Suppressor macrophage treated with lipopolysaccharide for 1 hour (primary cell): ENCODE data around the gene GCDH.
"Not testable (repeated sequence)": the region's sequence is repeated elsewhere in the genome, so short reads cannot be mapped to it uniquely, and the experiment has no call there.

Experiments used
- DNase-seq, 3 donors: peaks; one replicate each; pipeline ENCODE4 v3.0.0-alpha.2; 2020 to 2022

GCDH gene

GRCh38 chr19:12912571-12912970 is 21.6 kb downstream of the GCDH start:
- no peak for DNase-seq

DNA sequence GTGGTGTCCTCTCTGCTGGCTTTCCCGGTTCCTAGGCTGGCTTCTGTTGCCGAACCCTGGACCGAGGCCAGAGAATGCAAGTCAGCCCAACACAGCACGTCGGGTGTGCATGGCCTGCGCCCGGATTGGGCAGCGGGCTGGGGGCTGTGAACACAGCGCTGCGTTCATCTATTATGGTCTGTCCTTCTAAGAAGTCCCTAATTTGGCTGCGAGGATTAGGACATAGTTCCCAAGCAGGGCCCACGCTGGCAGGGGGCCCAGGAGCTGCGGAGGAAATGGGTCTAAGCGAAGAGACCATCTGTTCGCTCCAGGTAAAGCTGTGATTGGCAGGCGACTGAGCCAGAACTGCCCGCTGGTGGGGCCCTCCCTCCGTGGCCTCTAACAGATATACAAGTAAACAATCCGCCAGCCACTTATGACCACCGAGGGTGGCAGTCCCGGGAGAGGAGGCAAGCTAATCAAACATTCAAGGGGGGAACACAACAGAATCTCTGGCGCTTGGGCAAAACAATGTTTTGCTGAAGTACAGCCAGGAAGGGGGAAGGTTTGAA is 22.1 kb downstream of the GCDH start:
- no peak for DNase-seq

DNA sequence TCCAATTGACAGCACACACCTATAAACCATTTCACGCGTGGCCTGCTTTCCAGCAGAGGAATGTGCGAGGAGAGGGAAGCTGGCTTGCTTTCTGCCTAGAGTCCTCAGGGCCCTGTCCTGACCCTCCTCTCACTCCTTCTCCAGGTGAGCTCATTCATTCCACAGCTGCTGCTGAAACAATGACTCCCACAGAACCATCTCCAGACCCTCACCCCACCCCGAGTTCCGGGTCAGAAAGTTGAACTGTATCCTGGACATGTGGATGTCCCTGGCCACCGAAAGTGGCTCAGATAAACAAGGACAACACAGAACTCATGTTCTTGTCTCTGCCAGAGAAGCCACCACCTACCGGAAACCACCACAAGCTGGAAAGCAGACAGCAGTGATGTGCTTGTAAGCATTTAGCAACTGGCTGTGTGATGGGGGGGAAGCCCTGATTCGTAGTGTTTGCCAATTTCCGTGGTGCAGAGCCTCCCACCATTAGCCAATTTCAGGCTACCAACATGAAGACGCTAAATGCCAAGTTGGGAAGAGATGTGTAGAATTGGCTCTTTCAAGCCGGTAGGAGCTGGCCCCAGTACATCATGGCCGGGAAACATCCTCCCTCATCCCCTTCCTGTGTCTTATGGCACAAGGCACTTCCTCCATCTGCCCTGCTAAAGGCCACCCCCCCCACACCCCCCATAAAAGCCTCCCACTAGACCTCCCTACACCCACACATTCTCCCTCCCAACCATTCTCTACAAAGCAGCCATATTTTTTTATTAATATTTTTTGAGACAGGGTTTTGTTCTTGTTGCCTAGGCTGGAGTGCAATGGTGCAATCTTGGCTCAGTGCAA is 23.1 kb downstream of the GCDH start:
- DNase-seq, result peak; percentile 35 to 49 (median 48)

DNA sequence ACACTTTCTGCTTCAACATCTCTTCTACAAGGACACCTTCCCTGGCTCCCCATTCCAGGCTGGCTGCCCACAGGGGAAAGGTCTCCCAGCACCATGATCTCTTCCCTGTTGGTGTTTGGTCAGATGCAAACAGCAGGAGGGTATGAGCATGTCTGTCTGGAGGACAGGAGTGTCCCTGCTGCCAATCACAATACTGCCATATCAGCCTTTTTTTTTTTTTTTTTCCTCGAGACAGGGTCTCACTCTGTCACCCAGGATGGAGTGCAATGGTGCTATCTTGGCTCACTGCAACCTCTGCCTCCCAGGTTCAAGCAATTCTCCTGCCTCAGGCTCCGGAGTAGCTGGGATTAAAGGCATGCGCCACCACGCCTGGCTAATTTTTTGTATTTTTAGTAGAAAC is 24.9 kb downstream of the GCDH start:
- DNase-seq, result not testable (repeated sequence)

GRCh38 chr19:12918253-12918652 is 27.3 kb downstream of the GCDH start:
- no peak for DNase-seq

DNA sequence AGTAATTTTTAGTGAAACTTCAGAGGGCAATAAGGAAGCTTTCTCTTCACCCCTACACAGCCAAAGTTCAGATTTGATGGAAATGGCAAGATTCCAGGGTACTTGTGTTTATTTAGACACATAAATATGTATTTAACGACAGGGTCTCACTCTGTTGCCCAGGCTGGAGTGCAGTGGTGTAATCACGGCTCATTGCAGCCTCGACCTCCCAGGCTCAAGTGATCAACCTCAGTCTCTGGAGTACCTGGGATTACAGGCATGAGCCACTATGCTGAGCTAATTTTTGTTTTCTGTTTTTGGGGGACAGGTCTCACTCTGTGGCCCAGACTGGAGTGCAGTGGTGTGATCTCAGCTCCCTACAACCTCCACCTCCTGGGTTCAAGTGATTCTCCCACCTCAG is 30.1 kb downstream of the GCDH start:
- DNase-seq, result no peak

- no peak for DNase-seq
Observed at GRCh38 chr19:12922959-12923358, 32.0 kb downstream of the GCDH start.

GRCh38 chr19:12924621-12925310 is 33.8 kb downstream of the GCDH start:
- DNase-seq, result no peak

- no peak for DNase-seq
Observed at GRCh38 chr19:12930002-12930645, 39.2 kb downstream of the GCDH start.

DNA sequence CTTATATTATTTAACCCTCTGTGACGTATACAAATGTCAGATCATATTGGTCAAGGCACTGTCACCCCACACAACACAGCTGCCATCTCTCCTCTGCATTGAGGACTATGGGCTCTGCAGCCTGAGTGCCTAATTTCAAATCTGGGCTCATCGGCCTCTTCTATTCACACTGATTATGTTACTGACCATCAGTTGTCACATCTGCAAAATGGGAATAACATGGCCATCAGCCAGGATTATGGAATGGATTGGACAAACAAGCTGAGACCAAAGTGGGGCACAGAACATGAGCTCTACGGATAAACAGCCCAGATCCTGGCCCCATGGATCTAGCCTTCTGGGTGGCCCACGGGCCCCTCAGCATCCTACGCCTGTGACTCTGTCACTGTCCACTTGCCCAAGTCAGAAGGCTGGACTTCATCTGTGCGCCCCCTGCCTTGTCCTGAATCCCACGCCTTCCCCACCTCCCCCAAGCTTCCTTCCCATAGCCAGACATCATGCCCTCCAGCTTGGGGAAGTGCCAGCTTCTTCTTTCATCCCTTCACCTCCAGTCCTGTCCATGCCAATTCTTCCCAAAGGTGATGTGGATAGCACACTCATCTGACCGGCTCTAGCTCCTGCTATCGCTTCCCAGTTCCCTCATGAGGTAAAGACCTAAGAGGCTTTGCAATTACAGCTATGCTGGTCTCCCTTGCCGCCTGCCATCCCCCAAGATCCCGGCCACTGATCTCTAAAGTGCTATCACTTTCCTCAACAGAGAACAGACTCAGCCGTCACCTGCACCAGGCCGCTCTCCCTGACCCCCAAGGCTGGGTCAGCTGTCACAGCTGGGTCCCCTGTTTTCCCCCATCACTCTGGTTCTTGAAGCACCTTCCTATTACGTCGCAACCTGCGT is 41.7 kb downstream of the GCDH start:
- DNase-seq, result no peak

DNA sequence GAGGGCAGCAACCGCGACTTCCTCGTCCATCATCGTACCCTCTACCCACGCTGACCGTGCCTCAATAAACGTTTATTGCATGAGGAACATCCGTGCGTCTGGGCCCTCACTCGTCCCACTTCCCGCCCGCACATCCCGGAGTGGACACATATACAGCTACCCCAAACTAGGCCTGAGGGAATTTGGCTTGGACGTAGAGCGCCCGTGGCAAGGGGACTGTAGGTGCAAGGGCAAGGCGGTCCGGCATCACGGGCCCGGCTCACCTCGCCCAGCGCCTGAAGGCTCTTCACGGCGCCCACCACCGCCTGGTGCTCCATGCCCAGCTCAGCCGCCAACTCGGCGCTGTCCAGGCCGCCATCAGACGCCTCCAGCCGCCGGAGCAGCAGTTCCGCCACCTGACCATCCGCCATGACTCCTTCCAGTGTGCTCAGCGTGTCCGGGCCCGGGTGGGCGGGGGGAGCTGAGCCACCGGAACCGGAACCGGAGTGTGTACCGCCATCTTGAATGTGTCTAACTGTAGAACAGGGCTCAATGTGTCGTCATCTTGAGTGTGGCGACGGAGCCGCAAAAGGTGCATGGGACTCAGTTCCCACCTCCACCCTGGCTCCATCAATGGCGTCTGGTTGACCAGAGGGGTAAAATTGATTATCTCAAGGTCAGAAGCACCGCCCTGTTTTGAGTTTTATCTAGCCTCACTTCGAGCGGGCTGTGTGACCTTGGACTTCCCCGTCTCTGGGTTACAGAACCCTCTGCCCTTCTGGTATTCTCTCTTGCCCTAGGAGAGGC is 42.5 kb downstream of the GCDH start, which contains the start of gene FARSA:
Gene FARSA, minus strand, starts transcription at position 425 of the 786 bp plus-strand sequence. Its CDS starts 15 bp downstream, at position 410.
- DNase-seq, result peak; percentile 94 to 96 (median 96)

DNA sequence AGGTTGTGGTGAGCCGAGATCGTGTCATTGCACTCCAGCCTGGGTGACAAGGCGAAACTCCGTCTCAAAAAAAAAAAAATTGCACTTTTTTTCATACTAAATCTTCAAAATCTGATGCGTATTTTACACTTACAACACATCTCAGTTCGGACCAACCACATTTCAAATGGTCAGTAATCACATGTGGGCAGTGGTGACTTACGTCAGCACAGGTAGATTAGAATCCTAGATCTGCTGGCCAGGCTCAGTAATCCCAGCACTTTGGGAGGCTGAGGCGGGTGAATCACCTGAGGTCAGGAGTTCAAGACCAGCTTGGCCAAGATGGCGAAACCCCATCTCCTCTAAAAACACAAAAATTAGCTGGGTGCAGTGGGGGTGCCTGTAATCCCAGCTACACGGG is 44.1 kb downstream of the GCDH start:
- DNase-seq, result no peak

DNA sequence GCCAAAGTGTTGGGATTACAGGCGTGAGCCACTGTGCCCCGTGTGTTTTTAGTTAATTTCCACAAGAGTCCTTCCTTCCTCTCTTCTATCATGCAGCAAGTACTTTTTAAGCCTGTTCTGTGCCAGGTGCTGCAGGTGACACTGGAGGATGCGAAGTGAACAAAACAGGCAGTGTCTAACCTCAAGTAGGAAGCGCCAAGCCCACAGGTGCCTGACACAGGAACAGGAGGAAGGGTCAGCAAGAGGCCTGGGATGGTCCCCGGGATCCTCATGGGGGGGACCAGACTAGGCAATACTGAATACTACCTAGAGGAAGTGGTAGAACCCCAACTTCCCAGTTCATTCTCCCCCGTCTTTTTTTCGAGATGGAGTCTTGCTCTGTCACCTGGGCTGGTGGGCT is 45.6 kb downstream of the GCDH start:
- DNase-seq, result no peak

- DNase-seq, result peak; percentile 78 to 87 (median 82)
Observed at GRCh38 chr19:12937093-12937926, 46.4 kb downstream of the GCDH start.

DNA sequence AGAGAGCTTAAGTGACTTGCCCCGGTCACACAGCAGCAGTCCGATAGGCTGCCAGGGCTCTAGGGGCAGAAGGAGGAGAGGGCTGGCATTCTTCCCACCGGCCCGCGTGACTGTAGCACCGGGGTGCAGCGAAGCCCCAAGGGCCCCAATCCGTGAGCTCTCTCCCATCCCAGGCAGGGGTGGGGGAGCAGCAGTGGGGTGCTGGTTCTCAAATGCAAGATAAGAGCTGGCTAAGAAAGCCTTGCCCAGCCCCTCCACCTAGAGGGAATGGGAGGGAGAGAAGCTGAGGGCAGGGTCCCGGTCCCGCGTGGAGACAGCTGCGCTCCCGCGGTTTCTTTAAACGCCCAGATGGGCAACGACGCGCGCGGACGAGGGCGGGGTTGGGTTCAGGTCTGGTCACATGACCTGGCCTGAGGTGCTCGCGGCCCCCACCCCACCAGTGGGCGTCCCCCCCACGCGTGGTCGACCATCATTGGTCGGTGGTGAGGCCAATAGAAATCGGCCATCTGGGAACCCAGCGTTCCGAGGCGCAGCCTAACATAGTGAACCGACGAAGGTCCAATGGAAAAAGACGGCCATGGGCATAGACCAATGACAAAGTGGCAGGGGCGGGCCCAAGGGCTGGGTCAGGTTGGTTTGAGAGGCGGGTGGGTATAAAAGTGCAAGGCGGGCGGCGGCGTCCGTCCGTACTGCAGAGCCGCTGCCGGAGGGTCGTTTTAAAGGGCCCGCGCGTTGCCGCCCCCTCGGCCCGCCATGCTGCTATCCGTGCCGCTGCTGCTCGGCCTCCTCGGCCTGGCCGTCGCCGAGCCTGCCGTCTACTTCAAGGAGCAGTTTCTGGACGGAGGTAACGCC is 47.2 kb downstream of the GCDH start, which contains the start of gene CALR:
Gene CALR, plus strand, starts transcription at position 683 of the 852 bp plus-strand sequence. Its CDS starts 71 bp downstream, at position 754.
- peak; percentile 98 to 99 (median 99) for DNase-seq

DNA sequence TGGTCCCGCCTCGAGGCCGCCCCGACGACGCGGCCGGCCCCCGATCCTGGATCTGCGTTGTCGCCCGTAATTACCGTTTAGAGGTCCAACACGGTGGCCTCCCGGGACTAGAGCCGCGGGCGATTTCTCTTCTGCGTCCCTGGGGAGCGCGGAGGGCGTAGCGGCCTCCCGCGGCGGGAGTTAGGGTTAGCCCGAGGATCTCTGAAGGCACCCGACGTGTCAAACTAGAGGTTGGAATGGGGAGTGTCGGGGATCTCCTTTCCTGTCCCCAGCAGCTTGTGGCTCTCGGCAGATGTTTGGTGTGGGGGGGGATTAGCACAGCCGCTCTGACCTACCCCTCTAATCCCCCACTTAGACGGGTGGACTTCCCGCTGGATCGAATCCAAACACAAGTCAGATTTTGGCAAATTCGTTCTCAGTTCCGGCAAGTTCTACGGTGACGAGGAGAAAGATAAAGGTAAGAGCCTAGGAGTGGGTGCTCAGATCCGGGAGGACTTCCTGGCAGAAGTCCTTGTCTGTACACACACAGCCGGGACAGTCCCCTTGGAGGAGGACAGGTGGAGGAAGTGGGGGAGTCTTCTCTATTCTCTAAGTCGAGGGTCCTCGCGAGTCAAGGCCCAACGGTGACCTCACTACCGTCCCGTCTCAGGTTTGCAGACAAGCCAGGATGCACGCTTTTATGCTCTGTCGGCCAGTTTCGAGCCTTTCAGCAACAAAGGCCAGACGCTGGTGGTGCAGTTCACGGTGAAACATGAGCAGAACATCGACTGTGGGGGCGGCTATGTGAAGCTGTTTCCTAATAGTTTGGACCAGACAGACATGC is 48.0 kb downstream of the GCDH start:
- peak; percentile 64 to 66 (median 65) for DNase-seq

DNA sequence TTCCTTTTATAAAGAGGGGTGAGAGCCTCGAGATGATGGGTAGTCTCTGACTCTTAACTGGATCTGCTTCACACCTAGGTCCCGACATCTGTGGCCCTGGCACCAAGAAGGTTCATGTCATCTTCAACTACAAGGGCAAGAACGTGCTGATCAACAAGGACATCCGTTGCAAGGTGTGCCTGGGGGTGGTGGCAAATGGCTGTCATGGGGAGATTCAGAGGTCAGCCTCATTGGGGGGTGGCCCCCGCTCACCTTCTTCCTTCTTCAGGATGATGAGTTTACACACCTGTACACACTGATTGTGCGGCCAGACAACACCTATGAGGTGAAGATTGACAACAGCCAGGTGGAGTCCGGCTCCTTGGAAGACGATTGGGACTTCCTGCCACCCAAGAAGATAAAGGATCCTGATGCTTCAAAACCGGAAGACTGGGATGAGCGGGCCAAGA is 49.0 kb downstream of the GCDH start:
- no peak for DNase-seq

DNA sequence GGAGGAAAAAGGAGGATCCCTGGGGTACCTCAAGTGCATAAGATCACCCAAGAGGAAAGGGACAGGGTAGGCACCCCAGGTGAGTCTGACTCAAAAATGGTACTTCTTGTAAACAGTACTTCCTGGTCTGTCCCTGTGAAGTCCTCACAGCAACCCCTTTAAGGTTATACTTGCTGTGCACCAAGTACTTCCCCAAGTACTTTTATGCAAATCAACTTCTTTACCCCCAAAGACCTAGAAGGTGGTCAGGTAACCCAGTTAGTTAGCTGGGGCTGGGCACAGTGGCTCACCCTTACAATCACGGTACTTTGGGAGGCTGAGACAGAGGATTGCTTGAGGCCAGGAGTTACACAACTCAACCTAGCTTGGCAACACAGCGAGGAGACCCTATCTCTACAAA is 49.9 kb downstream of the GCDH start:
- no peak for DNase-seq
